ENCODE results near the gene CAMTA1. TPM values are rescaled to one million over a fixed set of nuclear protein-coding genes. Genes with fewer than 3 reads are reported as not detected.
A peak's percentile ranks its signal among the peaks of the same experiment; 100 is the strongest.

Gene CAMTA1
- total RNA-seq, 1 donor: 56.1 TPM

DNA sequence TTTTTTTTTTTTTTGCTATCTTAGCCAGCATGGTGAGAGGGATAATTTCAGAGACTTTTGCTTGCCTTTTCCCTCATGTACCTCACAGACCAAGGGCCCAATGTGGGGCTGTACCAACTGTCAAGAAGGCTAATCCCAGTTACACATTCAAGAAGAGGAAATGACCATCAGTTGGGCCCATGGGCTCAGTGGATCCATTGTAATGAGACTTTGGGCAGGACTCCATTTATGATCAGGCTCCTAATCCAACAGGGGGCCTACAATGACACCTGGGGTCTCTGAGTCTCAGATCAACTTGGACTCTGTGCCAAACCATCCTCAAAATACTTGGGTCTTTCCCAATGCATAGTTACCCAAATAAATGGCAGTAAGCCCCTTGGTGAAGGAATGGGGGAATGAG, 535.4 kb downstream of the CAMTA1 start:
- TF ChIP-seq, protein P1, sequence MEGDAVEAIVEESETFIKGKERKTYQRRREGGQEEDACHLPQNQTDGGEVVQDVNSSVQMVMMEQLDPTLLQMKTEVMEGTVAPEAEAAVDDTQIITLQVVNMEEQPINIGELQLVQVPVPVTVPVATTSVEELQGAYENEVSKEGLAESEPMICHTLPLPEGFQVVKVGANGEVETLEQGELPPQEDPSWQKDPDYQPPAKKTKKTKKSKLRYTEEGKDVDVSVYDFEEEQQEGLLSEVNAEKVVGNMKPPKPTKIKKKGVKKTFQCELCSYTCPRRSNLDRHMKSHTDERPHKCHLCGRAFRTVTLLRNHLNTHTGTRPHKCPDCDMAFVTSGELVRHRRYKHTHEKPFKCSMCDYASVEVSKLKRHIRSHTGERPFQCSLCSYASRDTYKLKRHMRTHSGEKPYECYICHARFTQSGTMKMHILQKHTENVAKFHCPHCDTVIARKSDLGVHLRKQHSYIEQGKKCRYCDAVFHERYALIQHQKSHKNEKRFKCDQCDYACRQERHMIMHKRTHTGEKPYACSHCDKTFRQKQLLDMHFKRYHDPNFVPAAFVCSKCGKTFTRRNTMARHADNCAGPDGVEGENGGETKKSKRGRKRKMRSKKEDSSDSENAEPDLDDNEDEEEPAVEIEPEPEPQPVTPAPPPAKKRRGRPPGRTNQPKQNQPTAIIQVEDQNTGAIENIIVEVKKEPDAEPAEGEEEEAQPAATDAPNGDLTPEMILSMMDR (IDR thresholded peaks at IDR 0.05; ENCODE audit: insufficient read depth, low read depth, low read length): no peak
- DNase-seq (ENCODE audit: low read depth): no peak
- no peak overlapping the region for H3K4me3 ChIP-seq (ENCODE audit: low read depth, low read length)

DNA sequence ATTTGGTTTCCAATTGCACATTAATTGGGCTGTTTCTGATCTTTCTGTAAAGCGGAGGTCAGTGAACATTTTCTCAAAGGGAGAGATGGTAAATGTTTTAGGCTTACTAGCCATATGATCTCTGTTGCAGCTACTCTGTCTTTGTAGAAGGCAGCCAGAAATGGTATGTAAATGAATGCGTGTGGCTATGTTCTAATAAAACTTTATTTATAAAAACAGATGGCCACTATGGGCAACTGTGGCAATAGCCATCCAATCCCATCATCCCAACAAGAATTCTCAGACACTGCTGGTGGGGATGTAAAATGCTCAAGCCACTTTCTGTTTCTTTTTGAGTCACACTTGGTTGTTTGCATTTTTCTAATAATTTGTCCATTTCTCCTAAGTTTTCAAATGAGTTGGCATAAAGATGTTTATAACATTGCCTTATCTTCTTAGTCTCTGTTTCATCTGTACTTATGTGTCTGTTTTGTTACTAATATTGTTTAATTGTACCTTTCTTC, 537.1 kb downstream of the CAMTA1 start:
- TF ChIP-seq, protein P1 (IDR thresholded peaks at IDR 0.05; ENCODE audit: insufficient read depth, low read depth, low read length): no peak

DNA sequence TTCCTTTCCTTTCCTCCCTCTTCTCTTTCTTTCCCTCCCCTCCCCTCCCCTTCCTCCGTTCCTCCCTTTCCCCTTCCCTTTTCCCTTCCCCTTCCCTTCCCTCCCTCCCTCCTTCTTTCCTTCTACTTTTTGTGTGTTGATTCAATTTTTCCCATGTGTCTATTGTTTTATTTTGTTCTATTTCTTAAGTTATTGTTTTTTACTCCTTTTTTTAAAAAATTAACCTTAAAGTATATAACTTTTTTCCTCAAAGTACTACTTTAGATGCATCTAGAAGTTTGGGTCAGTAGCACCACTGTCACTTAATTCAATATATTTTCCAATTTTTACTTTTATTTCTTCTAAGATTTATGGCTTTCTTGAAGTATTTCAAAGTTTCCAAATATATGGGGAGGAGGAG, 537.7 kb downstream of the CAMTA1 start:
- DNase-seq (ENCODE audit: low read depth): no peak
- TF ChIP-seq, protein P1 (IDR thresholded peaks at IDR 0.05; ENCODE audit: insufficient read depth, low read depth, low read length): no peak
- no peak overlapping the region for H3K4me3 ChIP-seq (ENCODE audit: low read depth, low read length)

More for the DNA sequence above, 537.1 kb downstream of the CAMTA1 start:
- DNase-seq (ENCODE audit: low read depth): peak; percentile 38
- no peak overlapping the region for H3K4me3 ChIP-seq (ENCODE audit: low read depth, low read length)

DNA sequence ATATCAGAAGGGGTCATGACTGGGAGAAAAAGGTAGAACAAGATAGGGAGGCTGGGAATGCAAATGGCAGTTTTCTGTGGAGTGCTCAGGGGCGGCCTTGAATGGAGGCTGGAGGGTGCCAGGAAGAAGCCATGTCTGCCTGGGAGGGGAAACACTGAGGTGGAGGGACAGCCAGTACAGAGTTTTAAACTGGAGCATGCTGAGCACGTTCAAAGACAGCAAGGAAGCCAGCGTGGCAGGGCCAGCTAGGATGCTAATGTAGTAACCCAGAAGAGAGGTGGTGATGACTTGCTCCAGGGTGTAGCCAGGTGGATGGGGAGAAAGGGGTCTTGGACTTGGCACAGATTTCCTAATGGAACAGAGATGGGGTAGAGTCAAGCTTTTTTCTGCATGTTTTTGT, 540.0 kb downstream of the CAMTA1 start:
- TF ChIP-seq, protein P1 (IDR thresholded peaks at IDR 0.05; ENCODE audit: insufficient read depth, low read depth, low read length): no peak
- DNase-seq (ENCODE audit: low read depth): no peak
- H3K4me3 ChIP-seq (ENCODE audit: low read depth, low read length): no peak overlapping the region

DNA sequence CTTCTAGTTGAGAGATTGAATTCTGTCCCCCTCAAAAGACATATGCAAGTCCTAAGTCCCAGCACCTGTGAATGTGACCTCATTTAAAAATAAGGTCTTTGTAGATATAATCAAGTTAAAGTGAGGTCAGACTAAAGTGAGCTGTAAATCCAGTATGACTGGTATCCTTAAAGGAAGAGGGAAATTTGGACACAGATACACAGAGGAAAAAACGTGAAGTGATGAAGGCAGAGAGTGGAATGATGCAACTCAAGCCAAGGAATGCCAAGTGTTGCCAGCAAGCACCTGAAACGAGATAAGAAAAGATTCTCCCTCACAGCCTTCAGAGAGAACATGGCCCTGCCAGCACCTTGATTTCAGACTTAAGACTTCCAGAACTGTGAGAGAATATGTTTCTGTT, 541.1 kb downstream of the CAMTA1 start:
- TF ChIP-seq, protein P1 (IDR thresholded peaks at IDR 0.05; ENCODE audit: insufficient read depth, low read depth, low read length): no peak
- DNase-seq (ENCODE audit: low read depth): no peak
- no peak overlapping the region for H3K4me3 ChIP-seq (ENCODE audit: low read depth, low read length)

DNA sequence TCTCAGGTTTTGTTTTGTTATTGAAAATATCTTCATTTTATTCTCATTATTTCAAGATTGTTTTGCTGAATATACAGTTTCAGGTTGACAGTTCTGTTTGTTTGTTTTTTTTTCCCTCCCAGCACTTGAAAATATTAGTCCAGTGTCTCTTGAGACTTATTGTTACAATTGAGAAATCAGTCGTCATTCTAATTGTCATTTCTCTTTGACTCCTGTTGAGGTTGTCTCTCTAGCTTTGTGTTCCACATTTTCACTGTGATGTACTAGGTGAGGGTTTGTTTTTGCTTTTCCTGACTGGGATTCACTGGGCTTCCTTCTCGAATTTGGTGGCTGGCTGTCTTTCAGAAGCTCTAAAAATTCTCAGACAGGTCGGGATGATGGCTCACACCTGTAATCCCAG, 542.6 kb downstream of the CAMTA1 start:
- DNase-seq (ENCODE audit: low read depth): no peak
- no peak overlapping the region for H3K4me3 ChIP-seq (ENCODE audit: low read depth, low read length)
- TF ChIP-seq, protein P1 (IDR thresholded peaks at IDR 0.05; ENCODE audit: insufficient read depth, low read depth, low read length): no peak

Measured in fibroblast of villous mesenchyme (primary cell).